SK-N-SH (cell line): ENCODE measurements around the gene SERPINI1.

ENCODE experiments used
- CHD2 ChIP-seq: fragments of 150-350 bp; IDR thresholded peaks from 2 replicates; pipeline ENCODE4 v1.6.1; 2018; ENCODE audit warnings: low read length; ENCODE audit not compliant: partially characterized antibody
- CTCF ChIP-seq: fragments of 200-600 bp; sonication (generic); IDR thresholded peaks from 2 replicates; pipeline ENCODE4 v1.6.1; 2017; ENCODE audit warnings: antibody characterized with exemption, mild to moderate bottlenecking, moderate library complexity
- GATA2 ChIP-seq: sonication (generic); formaldehyde crosslinking; IDR thresholded peaks from 2 replicates; pipeline ENCODE4 v1.5.0; 2020; ENCODE audit warnings: mild to moderate bottlenecking, missing genetic modification reagents
- MXI1 ChIP-seq: IDR thresholded peaks from 2 replicates; pipeline ENCODE4 v1.6.1; 2012; ENCODE audit warnings: mild to moderate bottlenecking, low read depth, low read length, improper control_type of control experiment
- NRF1 ChIP-seq: IDR thresholded peaks from 2 replicates; pipeline ENCODE4 v1.6.1; 2012; ENCODE audit warnings: low read depth, mild to moderate bottlenecking, low read length
- PBX3 ChIP-seq: IDR thresholded peaks from 2 replicates; pipeline ENCODE4; 2012
- POLR2AphosphoS5 ChIP-seq: IDR thresholded peaks from 2 replicates; pipeline ENCODE4 v1.6.1; 2012; ENCODE audit warnings: low read depth, low read length
- RCOR1 ChIP-seq: fragments of 150-350 bp; IDR thresholded peaks from 2 replicates; pipeline ENCODE4 v1.6.1; 2017; ENCODE audit warnings: antibody characterized with exemption, low read length
- SIN3A ChIP-seq: IDR thresholded peaks from 2 replicates; pipeline ENCODE4 v1.6.1; 2012; ENCODE audit warnings: low read depth, mild to moderate bottlenecking, low read length, moderate library complexity, borderline replicate concordance
- SMC3 ChIP-seq: IDR thresholded peaks from 2 replicates; pipeline ENCODE4 v1.6.1; 2012; ENCODE audit warnings: low read depth, low read length, improper control_type of control experiment
- TAF1 ChIP-seq: IDR thresholded peaks from 2 replicates; pipeline ENCODE4 v1.6.1; 2012; ENCODE audit warnings: low read depth, mild to moderate bottlenecking, low read length, moderate library complexity, borderline replicate concordance
- TEAD4 ChIP-seq: IDR thresholded peaks from 2 replicates; pipeline ENCODE4 v1.4.0; 2012; ENCODE audit warnings: mild to moderate bottlenecking, borderline replicate concordance; ENCODE audit not compliant: insufficient read depth

GRCh38 chr3:167739190-167739810 lies 3.8 kb downstream of the SERPINI1 start:
- no peak for TF ChIP-seq GATA2
- TF ChIP-seq CTCF = no peak
- TF ChIP-seq CHD2 = no peak
- TF ChIP-seq SIN3A = no peak
- no peak for TF ChIP-seq TEAD4
- no peak for TF ChIP-seq PBX3
- no peak for TF ChIP-seq NRF1
- no peak for TF ChIP-seq RCOR1
- TF ChIP-seq MXI1 = no peak
- no peak for TF ChIP-seq TAF1
- no peak for TF ChIP-seq POLR2AphosphoS5
- TF ChIP-seq SMC3 = no peak
